HCT116 (cell line): ENCODE measurements around the gene SND1. TPM values are rescaled to one million over a fixed set of nuclear protein-coding genes. Genes with fewer than 3 reads are reported as not detected.
A peak's percentile ranks its signal among the peaks of the same experiment; 100 is the strongest.

Experiments
- ATAC-seq: fragments of 200-7000 bp; cut with Tn5 transposase; 2 replicates; pipeline ENCODE4 v1.9.1; 2020; ENCODE audit warnings: mild to moderate bottlenecking, moderate library complexity
- BruUV-seq: library from RNA; stranded (reverse); fragments of 400-500 nt; replicated peaks from 2 replicates; lab custom pipeline; 2021; lab: Mats Ljungman, UMichigan
- CTCF ChIA-PET: fragments of 300-600 bp; sonication (Branson Sonifier 250); formaldehyde crosslinking; loops from one replicate; lab custom pipeline; 2021; ENCODE audit warnings: antibody characterized with exemption; lab: Charles Lee
- POLR2A ChIA-PET: fragments of 300-600, 350-600 bp; sonication (Branson Sonifier 250); formaldehyde crosslinking; loops from one replicate; lab custom pipeline; 2021; ENCODE audit warnings: antibody characterized with exemption; lab: Charles Lee
- RAD21 ChIA-PET, 2 experiments: fragments of 300-600 bp; sonication (Branson Sonifier 250); formaldehyde crosslinking; loops; one replicate each; lab custom pipeline; 2023; ENCODE audit warnings: low total read pairs in 2 of 2; ENCODE audit not compliant: uncharacterized antibody in 2 of 2, unreplicated experiment in 2 of 2, low non-redundant PET in 1 of 2; lab: Charles Lee
- DNase-seq: peaks from one replicate; pipeline ENCODE4 v3.0.0-alpha.2; 2010; ENCODE audit warnings: low read depth, low spot score
- H2AFZ ChIP-seq: fragments of 200-600 bp; shearing (Covaris generic), sonication (generic); 2 replicates; pipeline ENCODE4 v1.6.1; 2017; ENCODE audit warnings: low read depth, mixed run types, mixed read lengths, antibody characterized with exemption, low read length; ENCODE audit not compliant: poor library complexity, severe bottlenecking
- H3K27ac ChIP-seq: 2 replicates; pipeline ENCODE4 v1.5.1; 2012; ENCODE audit warnings: low read depth, low read length
- H3K27me3 ChIP-seq: fragments of 200-600 bp; sonication (generic); 2 replicates; pipeline ENCODE4 v1.6.1; 2016; ENCODE audit warnings: mixed run types, low read length, mixed read lengths; ENCODE audit not compliant: insufficient read depth
- H3K36me3 ChIP-seq, 2 experiments: fragments of 200-500 bp in 1 of 2; fragments of 200-600 bp in 1 of 2; sonication (Bioruptor generic) in 1 of 2; sonication (generic) in 1 of 2; 2 replicates each; pipeline versions ENCODE4 v1.5.1 to v1.6.1; 2014 to 2016; ENCODE audit warnings: low read length in 2 of 2, inconsistent platforms in 1 of 2, mixed read lengths in 1 of 2, mixed run types in 1 of 2; ENCODE audit not compliant: insufficient read depth in 2 of 2, control insufficient read depth in 1 of 2
- H3K4me1 ChIP-seq, 2 experiments: fragments of 200-600 bp in 1 of 2; sonication (generic) in 1 of 2; 2 replicates each; pipeline versions ENCODE4 v1.5.1 to v1.6.1; 2012 to 2017; ENCODE audit warnings: low read length in 2 of 2, inconsistent platforms in 1 of 2, mild to moderate bottlenecking in 1 of 2, mixed read lengths in 1 of 2, mixed run types in 1 of 2, moderate library complexity in 1 of 2; ENCODE audit not compliant: insufficient read depth in 2 of 2, control insufficient read depth in 1 of 2
- H3K4me2 ChIP-seq: fragments of 200-600 bp; sonication (generic); 2 replicates; pipeline ENCODE4 v1.6.1; 2017; ENCODE audit warnings: mixed run types, low read length, mixed read lengths
- H3K4me3 ChIP-seq, 2 experiments: fragments of 200-600 bp in 1 of 2; sonication (generic) in 1 of 2; replicated peaks in 1 of 2; 2 replicates each; pipeline ENCODE4 v1.5.1; 2011 to 2016; ENCODE audit warnings: low read length in 2 of 2, control low read depth in 1 of 2, low read depth in 1 of 2, mild to moderate bottlenecking in 1 of 2, mixed read lengths in 1 of 2, mixed run types in 1 of 2
- H3K79me2 ChIP-seq: fragments of 200-600 bp; sonication (generic); 2 replicates; pipeline ENCODE4 v1.6.1; 2017; ENCODE audit warnings: mild to moderate bottlenecking, mixed run types, low read length, moderate library complexity, mixed read lengths; ENCODE audit not compliant: insufficient read depth
- H3K9ac ChIP-seq: fragments of 200-600 bp; sonication (generic); 2 replicates; pipeline ENCODE4 v1.6.1; 2016; ENCODE audit warnings: low read length, mixed read lengths
- H3K9me2 ChIP-seq: fragments of 200-600 bp; sonication (generic), shearing (Covaris generic); 2 replicates; pipeline ENCODE4 v1.6.1; 2017; ENCODE audit warnings: mixed run types, mild to moderate bottlenecking, moderate library complexity; ENCODE audit not compliant: insufficient read depth
- H3K9me3 ChIP-seq, 2 experiments: fragments of 200-500 bp in 1 of 2; fragments of 200-600 bp in 1 of 2; sonication (Bioruptor generic) in 1 of 2; sonication (generic) in 1 of 2; 2 replicates each; pipeline ENCODE4 v1.6.1; 2014 to 2017; ENCODE audit warnings: low read length in 2 of 2, mixed read lengths in 2 of 2, inconsistent platforms in 1 of 2, low read depth in 1 of 2, mild to moderate bottlenecking in 1 of 2, mixed run types in 1 of 2, moderate library complexity in 1 of 2; ENCODE audit not compliant: control insufficient read depth in 1 of 2, insufficient read depth in 1 of 2
- H4K20me1 ChIP-seq: fragments of 200-600 bp; sonication (generic), shearing (Covaris generic); 2 replicates; pipeline ENCODE4 v1.6.1; 2017; ENCODE audit warnings: mixed run types, mild to moderate bottlenecking, moderate library complexity; ENCODE audit not compliant: insufficient read depth
- ATF3 ChIP-seq: IDR thresholded peaks from 2 replicates; pipeline ENCODE4 v1.6.1; 2012
- EZH2 ChIP-seq: fragments of 200-600 bp; sonication (generic); IDR thresholded peaks from 2 replicates; pipeline ENCODE4 v1.6.1; 2017; ENCODE audit warnings: antibody characterized with exemption, mixed run types
- JUND ChIP-seq: IDR thresholded peaks from 2 replicates; pipeline ENCODE4 v1.6.1; 2012
- SRF ChIP-seq: IDR thresholded peaks from 2 replicates; pipeline ENCODE4 v1.6.1; 2012; ENCODE audit warnings: low read depth
- intact Hi-C: fragments of 100-400 bp; cut with micrococcal nuclease; formaldehyde crosslinking; loops from 2 replicates; pipeline ENCODE4 v1.10.0; 2022
- total RNA-seq: library from RNA; stranded (reverse); gene quantifications from one replicate; pipeline ENCODE4 v1.2.1, GENCODE V29; 2021; ENCODE audit not compliant: unreplicated experiment
- TF ChIP-seq, protein P1 (sequence below), 3 experiments: fragments of 200-600 bp in 1 of 3; sonication (generic) in 1 of 3; IDR thresholded peaks in 2 of 3; conservative IDR thresholded peaks in 1 of 3; 2 replicates each; pipeline ENCODE4 v1.5.1; 2012 to 2017; ENCODE audit warnings: low read depth in 2 of 3, low read length in 2 of 3, antibody characterized with exemption in 1 of 3, borderline replicate concordance in 1 of 3, control low read depth in 1 of 3, mild to moderate bottlenecking in 1 of 3, mixed read lengths in 1 of 3, mixed run types in 1 of 3, moderate library complexity in 1 of 3; ENCODE audit not compliant: insufficient read depth in 1 of 3
- TF ChIP-seq, protein P2 (sequence below): IDR thresholded peaks from 2 replicates; pipeline ENCODE4 v1.6.1; 2012

Gene SND1
- total RNA-seq, 1 experiment from 2014 or later, result 169 TPM

GRCh38 chr7:127983804-127984332 lies 331.9 kb downstream of the SND1 start:
- no peak overlapping the region for H2AFZ ChIP-seq
- no peak overlapping the region for H3K9ac ChIP-seq
- H3K79me2 ChIP-seq, result peaks cover 7% of the 10 kb centered on the region; the same call in 1 of the 2 replicates
- H4K20me1 ChIP-seq, result no peaks in the 10 kb centered on the region
- H3K4me2 ChIP-seq, result no peak overlapping the region
- RAD21 ChIA-PET, result no interaction called here
- no TSS peak for BruUV-seq
- H3K9me3 ChIP-seq, result 0 out of 4 replicates have a peak, but pooled peaks cover 0 to 4% of the 10 kb centered on the region in 2 experiments
- peaks cover 0 to 16% of the 10 kb centered on the region in 2 experiments; a peak in 1 of 4 replicates for H3K4me1 ChIP-seq
- no peaks in the 10 kb centered on the region for H3K27me3 ChIP-seq
- ATAC-seq, result no peak; the same call in 1 of the 2 replicates
- no peak overlapping the region for H3K4me3 ChIP-seq
- no peaks in the 10 kb centered on the region for H3K9me2 ChIP-seq
- POLR2A ChIA-PET, result no interaction called here
- DNase-seq, result no peak
- CTCF ChIA-PET, result no interaction called here
- peak; percentile 23; the same call in 1 of the 2 replicates for TF ChIP-seq JUND
- no peak for TF ChIP-seq EZH2
- intact Hi-C loops, result no loop called here
- no peak overlapping the region for H3K27ac ChIP-seq
- H3K36me3 ChIP-seq, result no peaks in the 10 kb centered on the region

DNA sequence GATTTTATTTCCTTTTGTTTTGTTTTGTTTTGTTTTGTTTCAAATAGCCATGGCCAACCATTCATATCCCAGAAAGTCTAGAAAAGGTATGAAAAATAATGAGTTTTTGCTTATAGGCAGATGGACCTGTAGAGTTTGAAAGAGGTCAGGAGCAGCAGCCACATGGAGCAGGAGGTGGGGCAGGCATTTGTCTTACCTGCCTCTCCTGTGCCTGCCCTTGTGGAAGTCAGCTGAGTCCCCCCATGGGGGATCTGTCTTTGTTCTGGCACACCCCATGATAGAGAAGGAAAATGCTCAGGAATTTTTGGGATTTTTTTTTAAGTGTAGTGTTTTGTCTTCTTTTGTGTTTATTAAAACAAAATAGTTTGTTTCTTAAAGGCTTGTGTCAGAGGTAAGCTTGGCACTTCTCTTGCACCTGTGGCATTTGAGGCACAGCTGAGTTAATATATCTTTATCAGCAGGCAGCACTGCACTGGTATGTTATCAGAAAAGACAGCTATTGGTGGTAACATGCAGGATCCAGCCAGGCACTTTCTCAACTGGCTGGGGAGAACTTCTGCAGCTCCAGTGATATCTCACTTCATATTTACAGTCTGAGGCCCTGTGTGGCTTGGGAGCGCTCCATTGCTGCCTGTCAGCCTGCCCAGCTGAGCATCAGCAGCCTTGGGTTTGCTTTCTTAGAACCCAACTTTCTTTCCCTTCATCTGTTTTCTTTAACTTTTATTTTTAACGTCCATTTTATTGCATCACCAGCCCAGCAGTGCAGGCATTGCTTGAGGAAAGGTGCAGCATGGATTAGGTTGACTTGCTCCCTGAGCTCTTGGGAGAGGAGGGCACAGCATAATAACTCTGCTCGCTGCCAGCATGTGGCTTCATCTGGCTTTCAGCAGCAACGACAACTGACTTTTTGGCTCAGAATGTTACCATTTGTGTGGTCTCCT lies 334.9 kb downstream of the SND1 start:
- H3K27me3 ChIP-seq, result no peaks in the 10 kb centered on the region
- ChIA-PET RAD21 (no interaction called here), POLR2A (no interaction called here)
- peaks cover 0 to 16% of the 10 kb centered on the region in 2 experiments; a peak in 1 of 4 replicates for H3K4me1 ChIP-seq
- no peaks in the 10 kb centered on the region for H3K9me2 ChIP-seq
- BruUV-seq, result no TSS peak
- no peak overlapping the region for H3K4me3 ChIP-seq
- no peaks in the 10 kb centered on the region for H3K9me3 ChIP-seq
- H3K79me2 ChIP-seq, result peaks cover 7% of the 10 kb centered on the region; the same call in 1 of the 2 replicates
- TF ChIP-seq SRF (no peak), JUND (no peak), ATF3 (no peak)
- TF ChIP-seq, protein P1, sequence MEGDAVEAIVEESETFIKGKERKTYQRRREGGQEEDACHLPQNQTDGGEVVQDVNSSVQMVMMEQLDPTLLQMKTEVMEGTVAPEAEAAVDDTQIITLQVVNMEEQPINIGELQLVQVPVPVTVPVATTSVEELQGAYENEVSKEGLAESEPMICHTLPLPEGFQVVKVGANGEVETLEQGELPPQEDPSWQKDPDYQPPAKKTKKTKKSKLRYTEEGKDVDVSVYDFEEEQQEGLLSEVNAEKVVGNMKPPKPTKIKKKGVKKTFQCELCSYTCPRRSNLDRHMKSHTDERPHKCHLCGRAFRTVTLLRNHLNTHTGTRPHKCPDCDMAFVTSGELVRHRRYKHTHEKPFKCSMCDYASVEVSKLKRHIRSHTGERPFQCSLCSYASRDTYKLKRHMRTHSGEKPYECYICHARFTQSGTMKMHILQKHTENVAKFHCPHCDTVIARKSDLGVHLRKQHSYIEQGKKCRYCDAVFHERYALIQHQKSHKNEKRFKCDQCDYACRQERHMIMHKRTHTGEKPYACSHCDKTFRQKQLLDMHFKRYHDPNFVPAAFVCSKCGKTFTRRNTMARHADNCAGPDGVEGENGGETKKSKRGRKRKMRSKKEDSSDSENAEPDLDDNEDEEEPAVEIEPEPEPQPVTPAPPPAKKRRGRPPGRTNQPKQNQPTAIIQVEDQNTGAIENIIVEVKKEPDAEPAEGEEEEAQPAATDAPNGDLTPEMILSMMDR (IDR thresholded peaks at IDR 0.05 in 2 of 3, conservative IDR thresholded peaks at IDR 0.05 in 1 of 3; ENCODE audit: borderline replicate concordance in 1 of 3, insufficient read depth in 1 of 3, low read depth in 2 of 3, low read length in 2 of 3), result no peak
- TF ChIP-seq, protein P2, sequence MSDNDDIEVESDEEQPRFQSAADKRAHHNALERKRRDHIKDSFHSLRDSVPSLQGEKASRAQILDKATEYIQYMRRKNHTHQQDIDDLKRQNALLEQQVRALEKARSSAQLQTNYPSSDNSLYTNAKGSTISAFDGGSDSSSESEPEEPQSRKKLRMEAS, result no peak
- TF ChIP-seq, all 23 proteins: peak for 0
- CTCF ChIA-PET, result no interaction called here
- Histone ChIP-seq H3K4me2 (no peak overlapping the region), H3K36me3 (0 out of 4 replicates have a peak, but pooled peaks cover 0 to 8% of the 10 kb centered on the region in 2 experiments), H3K27ac (no peak overlapping the region), H4K20me1 (no peaks in the 10 kb centered on the region), H2AFZ (no peak overlapping the region), H3K9ac (no peak overlapping the region)
- DNase-seq, result no peak
- intact Hi-C loops, result no loop called here
- ATAC-seq, result no peak
